Retina (tissue), 1 donor: ENCODE results near the gene AP5S1.

ENCODE experiments used
- DNase-seq: peaks from one replicate; pipeline ENCODE4 v3.0.0-alpha.2; 2016

The AP5S1 gene

GRCh38 chr20:3846740-3847428, 26.5 kb downstream of the AP5S1 start, which contains the start of gene MAVS:
MAVS (plus strand) TSS chr20:3846834; CDS start chr20:3854625, 7,791 bp downstream.
- peak; percentile 93 for DNase-seq

GRCh38 chr20:3847429-3847940, 27.1 kb downstream of the AP5S1 start:
- DNase-seq: no peak

DNA sequence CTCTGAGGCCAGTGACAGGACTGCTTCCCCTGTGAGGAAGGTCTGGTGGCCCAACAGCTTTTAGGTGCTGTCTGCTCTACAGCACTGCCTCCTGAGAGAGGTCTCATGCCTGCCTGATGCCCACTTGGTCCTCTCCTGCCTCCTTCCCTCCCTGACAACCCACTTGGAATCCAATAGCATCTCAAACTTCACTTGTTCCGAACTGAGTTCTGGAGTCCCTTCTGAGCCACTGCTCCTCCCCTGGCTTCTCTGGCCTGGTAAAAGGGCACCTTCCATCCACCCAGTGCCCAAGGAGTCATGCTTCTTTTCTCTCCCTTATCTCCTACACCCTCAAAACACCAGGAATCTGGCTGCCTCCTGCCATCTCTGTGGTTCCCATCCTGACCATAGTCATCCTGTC, 28.2 kb downstream of the AP5S1 start:
- DNase-seq: no peak

DNA sequence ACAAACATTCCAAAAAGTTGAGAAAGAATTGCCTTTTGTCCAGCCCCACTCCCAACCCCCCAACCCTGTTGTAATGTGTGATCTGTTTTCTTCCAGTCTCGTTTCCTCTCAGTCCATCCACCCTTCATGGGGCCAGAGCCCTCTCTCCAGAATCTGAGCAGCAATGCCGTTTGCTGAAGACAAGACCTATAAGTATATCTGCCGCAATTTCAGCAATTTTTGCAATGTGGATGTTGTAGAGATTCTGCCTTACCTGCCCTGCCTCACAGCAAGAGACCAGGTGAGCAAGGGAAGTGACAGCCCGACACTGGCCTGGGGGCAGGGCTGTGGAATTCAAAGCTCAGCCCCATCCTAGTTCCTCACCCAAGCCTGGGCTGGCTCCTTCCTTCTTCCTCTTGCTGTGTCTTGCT, 34.1 kb downstream of the AP5S1 start:
- no peak for DNase-seq

DNA sequence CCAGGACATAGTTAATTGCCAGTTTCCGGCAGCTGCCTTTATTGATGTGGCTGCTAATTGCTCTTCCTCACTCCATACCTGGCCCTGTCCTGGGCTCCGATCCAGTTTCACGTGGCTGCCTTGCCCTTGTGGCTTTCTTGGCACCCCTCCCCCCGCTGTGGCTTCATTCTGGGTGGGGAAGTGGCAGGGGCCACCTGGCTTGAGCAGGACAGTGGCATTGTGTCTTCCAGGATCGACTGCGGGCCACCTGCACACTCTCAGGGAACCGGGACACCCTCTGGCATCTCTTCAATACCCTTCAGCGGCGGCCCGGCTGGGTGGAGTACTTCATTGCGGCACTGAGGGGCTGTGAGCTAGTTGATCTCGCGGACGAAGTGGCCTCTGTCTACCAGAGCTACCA, 37.1 kb downstream of the AP5S1 start:
- DNase-seq: no peak

DNA sequence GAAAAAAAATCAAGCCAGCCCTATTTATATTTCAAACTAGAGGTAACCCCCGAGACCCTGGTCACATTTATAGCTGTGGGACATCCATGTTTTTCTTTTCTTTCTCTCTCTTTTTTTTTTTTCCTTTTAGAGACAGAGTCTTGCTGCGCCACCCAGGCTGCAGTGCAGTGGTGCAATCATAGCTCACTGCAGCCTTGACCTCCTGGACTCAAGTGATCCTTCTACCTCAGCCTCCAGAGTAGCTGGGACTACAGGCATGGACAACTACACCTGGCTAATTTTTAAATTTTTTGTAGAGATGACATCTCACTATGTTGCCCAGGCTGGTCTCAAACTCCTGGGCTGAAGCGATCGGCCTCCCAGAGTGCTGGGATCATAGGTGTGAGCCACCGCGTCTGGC, 38.3 kb downstream of the AP5S1 start:
- DNase-seq: no peak

DNA sequence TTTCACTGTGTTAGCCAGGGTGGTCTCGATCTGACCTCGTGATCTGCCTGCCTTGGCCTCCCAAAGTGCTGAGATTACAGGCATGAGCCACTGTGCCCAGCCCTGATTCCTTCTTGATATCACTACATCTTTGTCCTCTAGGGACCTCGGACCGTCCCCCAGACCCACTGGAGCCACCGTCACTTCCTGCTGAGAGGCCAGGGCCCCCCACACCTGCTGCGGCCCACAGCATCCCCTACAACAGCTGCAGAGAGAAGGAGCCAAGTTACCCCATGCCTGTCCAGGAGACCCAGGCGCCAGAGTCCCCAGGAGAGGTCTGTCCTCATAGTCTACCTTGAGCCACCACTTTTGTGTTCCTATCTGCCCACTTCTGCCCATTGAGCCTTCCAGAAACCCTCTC, 40.8 kb downstream of the AP5S1 start:
- DNase-seq: no peak

DNA sequence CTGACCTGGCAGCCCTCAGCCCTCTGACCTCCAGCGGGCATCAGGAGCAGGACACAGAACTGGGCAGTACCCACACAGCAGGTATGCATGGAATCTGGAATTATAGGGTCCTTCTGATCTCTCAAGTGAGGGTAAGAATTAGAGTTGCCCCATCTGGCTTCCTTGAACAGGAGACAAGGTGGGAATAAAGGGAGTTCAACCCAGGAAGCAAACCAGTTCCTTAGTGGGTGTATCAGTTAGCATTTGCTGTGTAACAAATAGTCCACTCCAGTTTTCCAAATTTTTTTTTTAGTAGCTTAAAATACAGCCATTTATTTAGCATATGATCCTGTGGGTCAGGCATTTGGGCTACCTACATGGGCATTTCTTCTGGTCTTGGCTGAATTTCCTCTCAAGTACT, 42.0 kb downstream of the AP5S1 start:
- no peak for DNase-seq

GRCh38 chr20:3863317-3863716, 43.0 kb downstream of the AP5S1 start:
- DNase-seq: no peak

- DNase-seq: no peak
These were observed 44.2 kb downstream of the AP5S1 start for GRCh38 chr20:3864518-3864917.

- no peak for DNase-seq
These were observed 45.0 kb downstream of the AP5S1 start for GRCh38 chr20:3865152-3865886.

GRCh38 chr20:3865887-3866407, 45.6 kb downstream of the AP5S1 start:
- DNase-seq: no peak

DNA sequence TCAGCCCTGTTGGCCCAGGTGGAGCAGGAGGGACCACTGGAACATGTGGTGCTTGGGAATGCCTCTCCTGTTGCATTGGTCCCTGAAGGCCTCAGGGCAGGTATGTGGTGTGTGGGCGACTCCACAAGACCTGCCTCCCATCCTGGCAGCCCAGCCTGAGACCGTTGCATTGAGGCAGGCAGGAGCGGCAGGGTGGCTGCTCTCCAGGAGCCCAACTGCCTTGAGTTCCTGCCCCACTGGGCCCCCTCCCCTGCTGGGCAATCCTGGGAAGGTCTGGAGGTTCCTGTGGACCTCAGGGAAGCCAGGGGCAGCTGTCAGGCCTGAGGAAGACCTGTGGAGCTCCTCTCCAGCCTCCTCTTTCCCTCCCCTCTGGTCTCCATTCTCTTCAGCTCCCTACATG, 46.1 kb downstream of the AP5S1 start:
- DNase-seq: no peak

DNA sequence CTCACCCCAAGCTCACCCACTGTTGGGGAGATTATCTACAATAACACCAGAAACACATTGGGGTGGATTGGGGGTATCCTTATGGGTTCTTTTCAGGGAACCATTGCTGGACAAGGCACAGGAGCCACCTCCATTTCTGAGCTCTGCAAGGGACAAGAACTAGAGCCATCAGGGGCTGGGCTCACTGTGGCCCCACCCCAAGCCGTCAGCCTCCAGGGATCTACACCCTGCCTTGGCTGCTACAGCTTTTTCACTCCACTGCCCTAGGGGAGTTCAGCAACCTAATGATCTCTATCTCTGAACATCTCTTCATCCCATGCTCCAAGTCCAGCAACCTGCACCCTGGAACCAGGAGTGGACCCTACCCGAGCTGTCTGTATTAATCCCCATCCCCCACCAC, 47.5 kb downstream of the AP5S1 start:
- no peak for DNase-seq

- DNase-seq: no peak
These were observed 49.7 kb downstream of the AP5S1 start for GRCh38 chr20:3869839-3870634.

- DNase-seq: no peak
These were observed 51.4 kb downstream of the AP5S1 start for GRCh38 chr20:3871550-3872265.

GRCh38 chr20:3873507-3873906, 53.2 kb downstream of the AP5S1 start:
- DNase-seq: no peak

DNA sequence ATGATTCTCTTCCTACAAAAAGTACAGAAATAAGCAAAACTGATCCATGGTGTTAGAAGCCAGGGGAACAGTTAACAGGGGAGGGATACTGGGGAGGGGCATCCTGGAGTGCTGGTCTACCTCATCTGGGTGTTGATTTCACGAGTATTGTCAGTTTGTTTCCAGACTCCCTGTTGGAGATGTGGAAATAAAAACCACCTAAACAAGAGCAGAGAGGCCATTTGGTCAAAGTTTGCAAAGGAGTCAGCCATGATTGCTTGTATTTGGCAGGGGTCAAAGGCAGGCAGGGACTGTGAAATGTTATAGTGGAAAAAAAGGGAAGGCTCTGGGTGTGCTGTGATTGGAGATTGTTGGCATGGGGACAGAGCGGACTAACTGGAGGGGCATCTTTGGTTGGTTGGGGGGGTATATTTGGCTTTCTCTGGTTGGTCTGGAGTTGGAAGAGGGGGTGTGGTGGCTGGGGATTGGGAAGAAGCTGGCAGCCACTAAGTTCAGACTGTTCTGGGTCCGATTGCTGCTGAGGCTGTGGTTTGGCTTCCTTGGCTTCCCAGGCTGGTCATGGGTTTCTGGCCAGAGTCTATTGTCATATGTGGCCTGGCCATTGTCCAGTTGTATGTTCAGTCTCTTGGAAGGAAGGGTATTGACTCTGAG, 54.0 kb downstream of the AP5S1 start:
- DNase-seq: no peak

DNA sequence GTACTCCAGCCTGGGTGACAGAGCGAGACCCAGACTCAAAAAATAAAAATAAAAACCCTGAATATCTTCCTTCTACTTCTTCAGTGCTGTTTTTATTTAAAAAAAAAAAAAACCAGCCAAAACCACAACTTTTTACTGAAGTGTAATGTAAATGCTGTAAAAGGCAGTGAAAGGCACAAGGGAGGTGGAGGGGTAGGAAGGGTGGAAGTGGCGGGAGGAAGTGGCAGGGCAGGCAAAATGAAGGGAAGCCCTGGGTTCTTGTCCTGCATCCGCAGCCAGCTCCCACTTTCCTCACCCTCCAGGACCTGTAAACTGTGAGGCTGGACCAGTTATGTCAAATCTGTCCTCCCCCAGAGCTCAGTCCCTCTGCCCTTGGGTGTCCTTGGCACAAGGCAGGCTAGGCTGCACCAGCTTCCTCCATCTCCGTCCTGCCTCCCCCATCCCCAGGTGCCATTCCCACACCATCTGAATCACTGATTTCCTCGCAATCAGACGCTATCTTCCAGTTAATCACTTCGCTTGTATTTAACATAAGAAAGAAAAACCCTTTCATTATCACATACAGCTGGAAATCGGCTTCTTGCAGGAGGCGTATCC, 55.1 kb downstream of the AP5S1 start:
- DNase-seq: no peak

DNA sequence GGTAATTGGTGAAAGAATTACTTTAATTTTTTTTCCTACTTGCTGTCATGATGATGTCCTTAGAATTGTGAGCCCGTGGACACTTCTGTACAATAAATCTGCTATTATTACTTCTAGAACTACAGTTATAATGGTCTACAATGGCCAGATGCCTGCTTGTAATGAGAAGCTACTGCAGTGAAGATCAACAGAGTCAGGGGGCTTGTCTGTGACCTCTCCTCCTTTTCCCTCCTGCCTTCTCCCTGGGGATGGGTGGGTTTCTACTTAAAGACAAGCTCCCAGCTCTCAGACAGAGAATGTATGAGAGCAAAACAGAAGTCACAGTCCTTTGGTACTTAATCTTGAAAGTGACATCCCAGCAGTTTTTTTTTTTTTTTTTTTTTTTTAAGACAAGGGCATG, 55.7 kb downstream of the AP5S1 start:
- no peak for DNase-seq

DNA sequence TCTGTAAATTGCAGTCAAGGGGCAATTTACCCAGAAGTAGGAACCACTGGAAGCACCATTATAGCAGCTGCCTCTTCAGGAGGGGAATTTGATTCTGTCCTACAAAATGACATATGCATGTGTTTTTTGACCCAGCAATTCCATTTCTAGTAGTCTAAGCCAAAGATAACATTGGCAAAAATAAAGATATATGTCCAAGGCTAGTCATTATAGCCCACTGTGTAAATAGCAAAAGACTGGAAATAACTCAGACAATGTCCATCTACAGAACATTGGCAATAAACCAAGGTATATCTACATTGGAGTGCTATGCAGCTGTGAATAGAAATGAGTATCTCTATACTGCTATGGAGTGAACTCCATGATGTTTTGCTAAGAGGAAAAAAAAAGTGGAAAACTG, 56.3 kb downstream of the AP5S1 start:
- no peak for DNase-seq
